DOHH2 (cell line): Measurements from ENCODE around the gene DYRK1A.

Experiments used
- EZH2phosphoT487 ChIP-seq: fragments of 200-600 bp; sonication (generic); IDR thresholded peaks from 2 replicates; pipeline ENCODE4 v1.6.1; 2017; ENCODE audit warnings: borderline replicate concordance, mild to moderate bottlenecking, antibody characterized with exemption, low read length, moderate library complexity, mixed read lengths
- TF ChIP-seq, protein P1 (sequence below): fragments of 200-600 bp; sonication (generic); IDR thresholded peaks from one replicate; pipeline ENCODE4 v1.5.1; 2014; ENCODE audit warnings: antibody characterized with exemption, mild to moderate bottlenecking, low read depth, low read length; ENCODE audit not compliant: poor library complexity, severe bottlenecking

DNA sequence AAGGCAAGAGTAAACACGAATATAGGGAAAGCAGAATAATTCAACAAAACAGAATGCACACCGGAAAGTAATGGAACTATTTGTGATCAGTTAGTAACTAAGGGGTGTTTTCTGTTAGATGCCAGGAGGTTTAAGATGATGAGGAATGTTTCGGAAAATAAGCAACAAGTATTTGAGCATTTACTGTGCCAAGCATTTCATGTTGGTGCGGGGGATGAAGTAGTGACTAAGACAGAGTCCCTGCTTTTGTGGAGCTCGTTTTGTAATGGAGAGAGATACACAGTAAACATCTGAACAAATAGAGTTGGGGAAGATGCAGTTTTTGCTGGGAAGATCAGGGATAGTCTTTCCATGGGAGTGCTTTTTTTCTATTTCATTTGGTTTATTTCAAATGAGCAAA is 78.7 kb downstream of the DYRK1A start:
- TF ChIP-seq, protein P1, sequence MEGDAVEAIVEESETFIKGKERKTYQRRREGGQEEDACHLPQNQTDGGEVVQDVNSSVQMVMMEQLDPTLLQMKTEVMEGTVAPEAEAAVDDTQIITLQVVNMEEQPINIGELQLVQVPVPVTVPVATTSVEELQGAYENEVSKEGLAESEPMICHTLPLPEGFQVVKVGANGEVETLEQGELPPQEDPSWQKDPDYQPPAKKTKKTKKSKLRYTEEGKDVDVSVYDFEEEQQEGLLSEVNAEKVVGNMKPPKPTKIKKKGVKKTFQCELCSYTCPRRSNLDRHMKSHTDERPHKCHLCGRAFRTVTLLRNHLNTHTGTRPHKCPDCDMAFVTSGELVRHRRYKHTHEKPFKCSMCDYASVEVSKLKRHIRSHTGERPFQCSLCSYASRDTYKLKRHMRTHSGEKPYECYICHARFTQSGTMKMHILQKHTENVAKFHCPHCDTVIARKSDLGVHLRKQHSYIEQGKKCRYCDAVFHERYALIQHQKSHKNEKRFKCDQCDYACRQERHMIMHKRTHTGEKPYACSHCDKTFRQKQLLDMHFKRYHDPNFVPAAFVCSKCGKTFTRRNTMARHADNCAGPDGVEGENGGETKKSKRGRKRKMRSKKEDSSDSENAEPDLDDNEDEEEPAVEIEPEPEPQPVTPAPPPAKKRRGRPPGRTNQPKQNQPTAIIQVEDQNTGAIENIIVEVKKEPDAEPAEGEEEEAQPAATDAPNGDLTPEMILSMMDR, result no peak
- no peak for TF ChIP-seq EZH2phosphoT487
